CD14-positive monocyte (primary cell): ENCODE measurements around the gene TMTC3. TPM values are rescaled to one million over a fixed set of nuclear protein-coding genes. Genes with fewer than 3 reads are reported as not detected.

Source experiments
- DNase-seq, 3 donors: peaks; one replicate each; pipeline ENCODE4 v3.0.0-alpha.2; 2011 to 2022
- H2AFZ ChIP-seq: 2 replicates; pipeline ENCODE4 v1.6.0; 2012; ENCODE audit warnings: mild to moderate bottlenecking, low read depth, low read length, inconsistent platforms; ENCODE audit not compliant: insufficient read depth, poor library complexity, severe bottlenecking
- H3K27ac ChIP-seq, 2 donors: 1 replicate in 1 of 2; 2 replicates in 1 of 2; pipeline ENCODE4 v1.5.1; 2012 to 2013; ENCODE audit warnings: low read length in 2 of 2, control low read depth in 1 of 2, inconsistent platforms in 1 of 2, low read depth in 1 of 2, mild to moderate bottlenecking in 1 of 2
- H3K27me3 ChIP-seq, 2 donors: one replicate each; pipeline versions ENCODE4 v1.6.0 to v1.6.1; 2011 to 2013; ENCODE audit warnings: low read length in 2 of 2; ENCODE audit not compliant: control insufficient read depth in 2 of 2, insufficient read depth in 2 of 2
- H3K36me3 ChIP-seq, 2 donors: replicated peaks in 1 of 2; 1 replicate in 1 of 2; 2 replicates in 1 of 2; pipeline versions ENCODE4 v1.5.1 to v1.6.1; 2012 to 2013; ENCODE audit warnings: low read length in 2 of 2, control low read depth in 1 of 2, inconsistent platforms in 1 of 2, mild to moderate bottlenecking in 1 of 2; ENCODE audit not compliant: insufficient read depth in 2 of 2, control insufficient read depth in 1 of 2
- H3K4me1 ChIP-seq, 2 donors: 1 replicate in 1 of 2; 2 replicates in 1 of 2; pipeline versions ENCODE4 v1.5.1 to v1.6.1; 2012 to 2013; ENCODE audit warnings: low read length in 2 of 2, control low read depth in 1 of 2, inconsistent platforms in 1 of 2, mild to moderate bottlenecking in 1 of 2, moderate library complexity in 1 of 2; ENCODE audit not compliant: insufficient read depth in 2 of 2, control insufficient read depth in 1 of 2
- H3K4me2 ChIP-seq: replicated peaks from 2 replicates; pipeline ENCODE3; 2012; ENCODE audit warnings: low read length, moderate library complexity, mild to moderate bottlenecking; ENCODE audit not compliant: poor library complexity, severe bottlenecking; ENCODE audit errors: extremely low read depth
- H3K4me3 ChIP-seq, 3 experiments: fragments of 200-600 bp in 1 of 3; sonication (generic) in 1 of 3; replicated peaks in 1 of 3; 1 replicate in 2 of 3; 2 replicates in 1 of 3; pipeline ENCODE4 v1.5.1; 2011 to 2013; ENCODE audit warnings: low read length in 3 of 3, mild to moderate bottlenecking in 3 of 3, control low read depth in 2 of 3, low read depth in 2 of 3, inconsistent platforms in 1 of 3, moderate library complexity in 1 of 3
- H3K79me2 ChIP-seq: 2 replicates; pipeline ENCODE4 v1.6.0; 2012; ENCODE audit warnings: mild to moderate bottlenecking, control low read depth, inconsistent platforms, low read length, moderate library complexity; ENCODE audit not compliant: insufficient read depth
- H3K9ac ChIP-seq: 2 replicates; pipeline ENCODE4 v1.6.0; 2017; ENCODE audit warnings: low read length, mild to moderate bottlenecking; ENCODE audit not compliant: insufficient read depth, poor library complexity, severe bottlenecking
- H3K9me3 ChIP-seq, 2 donors: replicated peaks in 1 of 2; 1 replicate in 1 of 2; 2 replicates in 1 of 2; pipeline versions ENCODE4 v1.5.1 to v1.6.1; 2012 to 2013; ENCODE audit warnings: low read length in 2 of 2, control low read depth in 1 of 2; ENCODE audit not compliant: control insufficient read depth in 1 of 2, insufficient read depth in 1 of 2
- H4K20me1 ChIP-seq: 2 replicates; pipeline ENCODE4 v1.6.0; 2012; ENCODE audit warnings: mild to moderate bottlenecking, low read length, control low read depth, moderate library complexity; ENCODE audit not compliant: insufficient read depth
- H3K27ac Mint-ChIP-seq, 7 donors: one replicate each; pipeline ENCODE4 v1.8.0; 2020; ENCODE audit warnings: mild to moderate bottlenecking in 7 of 7, mixed read lengths in 7 of 7, moderate library complexity in 6 of 7, inconsistent platforms in 2 of 7
- H3K27me3 Mint-ChIP-seq, 3 donors: one replicate each; pipeline ENCODE4 v1.8.0; 2021 to 2022; ENCODE audit warnings: low read depth in 3 of 3, mild to moderate bottlenecking in 3 of 3, mixed read lengths in 3 of 3, moderate library complexity in 3 of 3, inconsistent platforms in 1 of 3
- H3K36me3 Mint-ChIP-seq, 2 donors: one replicate each; pipeline ENCODE4 v1.8.0; 2020; ENCODE audit warnings: mixed read lengths in 2 of 2, inconsistent platforms in 1 of 2, mild to moderate bottlenecking in 1 of 2
- H3K4me1 Mint-ChIP-seq: one replicate; pipeline ENCODE4 v1.8.0; 2020; ENCODE audit warnings: mild to moderate bottlenecking, mixed read lengths
- H3K4me3 Mint-ChIP-seq, 2 donors: one replicate each; pipeline ENCODE4 v1.8.0; 2020; ENCODE audit warnings: mild to moderate bottlenecking in 2 of 2, mixed read lengths in 2 of 2, moderate library complexity in 1 of 2
- H3K9me3 Mint-ChIP-seq, 7 donors: one replicate each; pipeline ENCODE4 v1.8.0; 2020 to 2022; ENCODE audit warnings: mixed read lengths in 7 of 7, mild to moderate bottlenecking in 6 of 7, moderate library complexity in 6 of 7, inconsistent platforms in 2 of 7
- WGBS: methylation state at CpG from one replicate; pipeline ENCODE4 v1.1.5; 2013; ENCODE audit warnings: missing lambda C conversion rate; ENCODE audit not compliant: insufficient coverage; 5-methylcytosine and 5-hydroxymethylcytosine counted together
- intact Hi-C, 2 donors: fragments of 100-400 bp; cut with micrococcal nuclease; formaldehyde crosslinking; loops; one replicate each; pipeline versions ENCODE4 v1.15.0 to v1.15.1; 2023
- polyA plus RNA-seq, 3 donors: library from polyadenylated mRNA; depleted of rRNA in 1 of 3; unstranded in 2 of 3; stranded (reverse) in 1 of 3; fragments of 300-500 nt in 2 of 3; fragments of >200 nt in 1 of 3; fragmentation: Illumina TruSeq in 2 of 3; gene quantifications; 1 replicate in 2 of 3; 2 replicates in 1 of 3; pipeline ENCODE4 v1.2.3, GENCODE V29; 2012 to 2021
- TF ChIP-seq, protein P1 (sequence below): fragments of 200-600 bp; IDR thresholded peaks from one replicate; pipeline ENCODE4 v1.8.0; 2022; ENCODE audit warnings: antibody characterized with exemption, mild to moderate bottlenecking

TMTC3 gene
- polyA plus RNA-seq, 3 donors: 1.1 to 2.2 (median 1.2) TPM

DNA sequence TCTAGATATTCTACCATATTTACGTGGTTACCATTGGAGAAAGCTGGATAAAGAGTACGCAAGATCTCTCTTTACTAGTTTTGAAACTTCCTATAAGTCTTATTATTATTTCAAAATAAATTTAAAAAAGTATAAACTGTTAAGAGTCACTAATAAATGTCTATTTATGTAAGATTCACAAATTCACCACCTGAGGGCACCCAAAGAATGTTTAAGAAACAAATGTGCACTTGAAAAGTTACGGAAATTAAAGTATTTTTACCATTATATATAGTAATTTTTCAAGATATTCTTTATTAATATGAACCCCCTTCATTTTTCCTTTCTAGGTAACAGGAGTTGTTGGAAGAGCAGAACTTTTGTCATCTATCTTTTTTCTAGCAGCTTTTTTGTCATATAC lies 11.9 kb downstream of the TMTC3 start:
- H3K36me3 Mint-ChIP-seq: peaks cover 21 to 27% of the 10 kb centered on the region in 2 donors
- no peak overlapping the region for H2AFZ ChIP-seq
- no peaks in the 10 kb centered on the region for H4K20me1 ChIP-seq
- DNase-seq: no peak
- no peak overlapping the region for H3K4me2 ChIP-seq
- H3K4me3 ChIP-seq: no peak overlapping the region
- no peak overlapping the region for H3K9ac ChIP-seq
- H3K4me1 ChIP-seq: no peaks in the 10 kb centered on the region
- no peaks in the 10 kb centered on the region for H3K9me3 Mint-ChIP-seq
- intact Hi-C loops: no loop called here
- peaks cover 2 to 8% of the 10 kb centered on the region in 2 donors for H3K36me3 ChIP-seq
- H3K9me3 ChIP-seq: no peaks in the 10 kb centered on the region
- TF ChIP-seq, protein P1, sequence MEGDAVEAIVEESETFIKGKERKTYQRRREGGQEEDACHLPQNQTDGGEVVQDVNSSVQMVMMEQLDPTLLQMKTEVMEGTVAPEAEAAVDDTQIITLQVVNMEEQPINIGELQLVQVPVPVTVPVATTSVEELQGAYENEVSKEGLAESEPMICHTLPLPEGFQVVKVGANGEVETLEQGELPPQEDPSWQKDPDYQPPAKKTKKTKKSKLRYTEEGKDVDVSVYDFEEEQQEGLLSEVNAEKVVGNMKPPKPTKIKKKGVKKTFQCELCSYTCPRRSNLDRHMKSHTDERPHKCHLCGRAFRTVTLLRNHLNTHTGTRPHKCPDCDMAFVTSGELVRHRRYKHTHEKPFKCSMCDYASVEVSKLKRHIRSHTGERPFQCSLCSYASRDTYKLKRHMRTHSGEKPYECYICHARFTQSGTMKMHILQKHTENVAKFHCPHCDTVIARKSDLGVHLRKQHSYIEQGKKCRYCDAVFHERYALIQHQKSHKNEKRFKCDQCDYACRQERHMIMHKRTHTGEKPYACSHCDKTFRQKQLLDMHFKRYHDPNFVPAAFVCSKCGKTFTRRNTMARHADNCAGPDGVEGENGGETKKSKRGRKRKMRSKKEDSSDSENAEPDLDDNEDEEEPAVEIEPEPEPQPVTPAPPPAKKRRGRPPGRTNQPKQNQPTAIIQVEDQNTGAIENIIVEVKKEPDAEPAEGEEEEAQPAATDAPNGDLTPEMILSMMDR: peak; percentile 12
- H3K27ac Mint-ChIP-seq: no peak overlapping the region
- no peaks in the 10 kb centered on the region for H3K79me2 ChIP-seq
- no peaks in the 10 kb centered on the region for H3K27me3 Mint-ChIP-seq
- H3K27ac ChIP-seq: no peak overlapping the region
- H3K4me3 Mint-ChIP-seq: no peak overlapping the region
- no peaks in the 10 kb centered on the region for H3K27me3 ChIP-seq
- no CpG with 5 or more reads among the region's 3 CpGs for WGBS
- H3K4me1 Mint-ChIP-seq: no peaks in the 10 kb centered on the region

DNA sequence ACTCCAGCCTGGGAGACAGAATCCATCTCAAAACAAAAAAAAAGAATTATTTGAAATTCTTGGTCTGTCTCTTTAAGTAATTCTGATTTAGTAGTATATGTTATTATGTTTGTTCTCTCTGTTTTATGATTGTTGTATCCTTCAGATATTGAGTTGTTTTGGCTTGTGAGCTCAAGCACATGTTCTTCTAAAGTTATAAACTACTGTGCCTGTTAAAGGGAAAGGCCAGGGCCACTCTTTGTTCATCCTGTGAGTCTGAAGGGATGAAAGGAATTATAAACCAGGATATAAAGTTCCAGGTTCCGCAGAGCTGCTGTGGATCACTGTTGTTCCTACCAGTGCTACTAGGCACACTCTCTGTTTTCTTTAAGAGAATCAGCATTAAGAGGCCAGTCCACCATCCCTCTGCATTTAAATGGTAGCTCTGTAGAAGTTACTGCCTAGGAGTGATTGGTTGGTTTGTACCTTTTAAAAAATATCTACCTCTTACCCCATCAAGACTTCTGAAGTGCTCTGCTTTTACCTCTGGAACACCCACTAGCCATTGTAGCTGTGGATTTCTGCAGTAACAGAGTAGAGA lies 14.1 kb downstream of the TMTC3 start:
- H3K9me3 ChIP-seq: no peaks in the 10 kb centered on the region
- H3K4me1 ChIP-seq: no peaks in the 10 kb centered on the region
- peaks cover 5 to 9% of the 10 kb centered on the region in 2 donors for H3K36me3 ChIP-seq
- no peak overlapping the region for H2AFZ ChIP-seq
- Mint-ChIP-seq H3K9me3 (no peaks in the 10 kb centered on the region), H3K27me3 (no peaks in the 10 kb centered on the region), H3K27ac (no peak overlapping the region), H3K4me1 (no peaks in the 10 kb centered on the region), H3K36me3 (peaks cover 15 to 27% of the 10 kb centered on the region in 2 donors), H3K4me3 (no peak overlapping the region)
- no peak overlapping the region for H3K4me3 ChIP-seq
- TF ChIP-seq, protein P1: no peak
- H3K9ac ChIP-seq: no peak overlapping the region
- no CpG with 5 or more reads among the region's 1 CpG for WGBS
- no peaks in the 10 kb centered on the region for H4K20me1 ChIP-seq
- no peak overlapping the region for H3K4me2 ChIP-seq
- DNase-seq: no peak
- no peaks in the 10 kb centered on the region for H3K79me2 ChIP-seq
- no peak overlapping the region for H3K27ac ChIP-seq
- intact Hi-C loops: no loop called here
- H3K27me3 ChIP-seq: no peaks in the 10 kb centered on the region
